Lower leg skin (tissue), 3 donors: ENCODE measurements around the gene SLC29A3.

Experiments used
- POLR2A ChIP-seq, 2 donors: fragments of 450-650 bp; IDR thresholded peaks; one replicate each; pipeline ENCODE4 v1.6.1; 2016 to 2017; ENCODE audit warnings: antibody characterized with exemption in 2 of 2, mild to moderate bottlenecking in 1 of 2, moderate library complexity in 1 of 2
- TF ChIP-seq, protein P1 (sequence below), 3 donors: fragments of 450-650 bp; IDR thresholded peaks; one replicate each; pipeline ENCODE4 v1.5.1; 2016; ENCODE audit warnings: antibody characterized with exemption in 3 of 3, mild to moderate bottlenecking in 3 of 3, moderate library complexity in 2 of 3

DNA sequence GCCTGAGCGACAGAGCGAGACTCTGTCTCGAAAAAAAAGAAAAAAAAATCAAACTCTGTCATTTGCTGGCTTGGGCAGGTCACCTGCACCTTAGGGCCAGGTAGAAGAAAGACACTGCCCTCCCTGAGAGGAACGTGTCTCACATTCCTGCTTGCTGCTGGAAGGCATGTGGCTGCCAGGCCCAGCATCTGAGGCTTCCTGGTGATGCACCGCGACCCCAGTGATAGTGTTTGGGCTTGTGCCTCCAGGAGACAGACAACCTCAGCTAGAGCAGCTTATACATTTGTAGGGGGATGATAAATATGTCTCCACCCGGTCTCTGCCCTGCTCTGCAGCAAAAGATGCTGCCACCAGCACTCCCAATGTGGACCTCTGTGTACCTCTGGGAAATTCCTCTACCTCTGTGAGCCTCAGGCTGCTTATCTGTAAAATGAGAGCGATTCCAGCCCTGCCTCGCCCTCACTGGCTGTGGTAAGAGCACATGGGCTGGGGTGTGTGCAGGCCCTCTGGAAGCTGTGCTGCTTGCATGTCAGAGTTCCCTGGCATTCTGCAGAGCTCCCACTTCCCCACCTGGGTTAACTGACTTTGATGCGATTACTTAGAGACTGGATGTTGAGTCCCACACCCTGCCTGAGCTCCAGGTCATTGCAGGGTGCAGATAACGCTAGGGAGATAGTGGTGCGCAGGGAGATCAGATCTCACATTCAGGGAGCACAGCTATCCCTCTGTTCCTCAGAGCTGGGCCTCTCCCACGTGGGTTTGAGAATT is 19.9 kb downstream of the SLC29A3 start:
- TF ChIP-seq, protein P1, sequence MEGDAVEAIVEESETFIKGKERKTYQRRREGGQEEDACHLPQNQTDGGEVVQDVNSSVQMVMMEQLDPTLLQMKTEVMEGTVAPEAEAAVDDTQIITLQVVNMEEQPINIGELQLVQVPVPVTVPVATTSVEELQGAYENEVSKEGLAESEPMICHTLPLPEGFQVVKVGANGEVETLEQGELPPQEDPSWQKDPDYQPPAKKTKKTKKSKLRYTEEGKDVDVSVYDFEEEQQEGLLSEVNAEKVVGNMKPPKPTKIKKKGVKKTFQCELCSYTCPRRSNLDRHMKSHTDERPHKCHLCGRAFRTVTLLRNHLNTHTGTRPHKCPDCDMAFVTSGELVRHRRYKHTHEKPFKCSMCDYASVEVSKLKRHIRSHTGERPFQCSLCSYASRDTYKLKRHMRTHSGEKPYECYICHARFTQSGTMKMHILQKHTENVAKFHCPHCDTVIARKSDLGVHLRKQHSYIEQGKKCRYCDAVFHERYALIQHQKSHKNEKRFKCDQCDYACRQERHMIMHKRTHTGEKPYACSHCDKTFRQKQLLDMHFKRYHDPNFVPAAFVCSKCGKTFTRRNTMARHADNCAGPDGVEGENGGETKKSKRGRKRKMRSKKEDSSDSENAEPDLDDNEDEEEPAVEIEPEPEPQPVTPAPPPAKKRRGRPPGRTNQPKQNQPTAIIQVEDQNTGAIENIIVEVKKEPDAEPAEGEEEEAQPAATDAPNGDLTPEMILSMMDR (IDR thresholded peaks at IDR 0.05), result no peak
- no peak for TF ChIP-seq POLR2A (IDR thresholded peaks at IDR 0.05)
